NK-92 (cell line): ENCODE results near the gene IRAK2.
"Not testable (repeated sequence)": the region's sequence is repeated elsewhere in the genome, so short reads cannot be mapped to it uniquely, and the experiment has no call there.

Experiments used
- DNase-seq: peaks from one replicate; lab custom pipeline; 2025; ENCODE audit not compliant: unreplicated experiment; lab: John Stamatoyannopoulos, UW

Gene IRAK2

GRCh38 chr3:10248984-10249748 lies 84.4 kb downstream of the IRAK2 start:
- DNase-seq, result no peak

GRCh38 chr3:10249833-10250232 lies 85.1 kb downstream of the IRAK2 start:
- no peak for DNase-seq

- no peak for DNase-seq
Measured at GRCh38 chr3:10251006-10251405, 86.3 kb downstream of the IRAK2 start.

- no peak for DNase-seq
Measured at GRCh38 chr3:10253731-10254130, 89.0 kb downstream of the IRAK2 start.

- DNase-seq, result no peak
Measured at GRCh38 chr3:10255835-10256234, 91.1 kb downstream of the IRAK2 start.

- DNase-seq, result no peak
Measured at GRCh38 chr3:10259036-10259435, 94.3 kb downstream of the IRAK2 start.

- no peak for DNase-seq
Measured at GRCh38 chr3:10259798-10260197, 95.1 kb downstream of the IRAK2 start.

GRCh38 chr3:10260211-10260701 lies 95.5 kb downstream of the IRAK2 start:
- no peak for DNase-seq

GRCh38 chr3:10262027-10262426 lies 97.3 kb downstream of the IRAK2 start:
- DNase-seq, result no peak

- no peak for DNase-seq
Measured at GRCh38 chr3:10263646-10264363, 99.1 kb downstream of the IRAK2 start.

GRCh38 chr3:10265833-10266232 lies 101.1 kb downstream of the IRAK2 start:
- DNase-seq, result no peak

GRCh38 chr3:10266936-10267335 lies 102.2 kb downstream of the IRAK2 start:
- DNase-seq, result not testable (repeated sequence)

GRCh38 chr3:10268116-10268515 lies 103.4 kb downstream of the IRAK2 start:
- no peak for DNase-seq

GRCh38 chr3:10268930-10269329 lies 104.2 kb downstream of the IRAK2 start:
- DNase-seq, result no peak

- DNase-seq, result no peak
Measured at GRCh38 chr3:10269443-10269842, 104.7 kb downstream of the IRAK2 start.

GRCh38 chr3:10272476-10272875 lies 107.8 kb downstream of the IRAK2 start:
- DNase-seq, result not testable (repeated sequence)

- DNase-seq, result no peak
Measured at GRCh38 chr3:10272977-10273376, 108.3 kb downstream of the IRAK2 start.

- DNase-seq, result no peak
Measured at GRCh38 chr3:10273702-10274305, 109.1 kb downstream of the IRAK2 start.

- no peak for DNase-seq
Measured at GRCh38 chr3:10274601-10275000, 109.9 kb downstream of the IRAK2 start.

- DNase-seq, result no peak
Measured at GRCh38 chr3:10277115-10277625, 112.5 kb downstream of the IRAK2 start.

GRCh38 chr3:10278501-10278900 lies 113.8 kb downstream of the IRAK2 start:
- DNase-seq, result no peak
